Measurements from ENCODE around the gene IGSF21. TPM values are rescaled to one million over a fixed set of nuclear protein-coding genes. Genes with fewer than 3 reads are reported as not detected.

Gene IGSF21
- total RNA-seq, 2 experiments from 2014 or later = not detected

GRCh38 chr1:18263547-18264120, 156.0 kb downstream of the IGSF21 start:
- no peak for DNase-seq
- Mint-ChIP-seq H3K9me3 (no peaks in the 10 kb centered on the region), H3K27ac (no peak overlapping the region), H3K36me3 (ENCODE audit: low read depth) (no peaks in the 10 kb centered on the region), H3K4me1 (ENCODE audit: low read depth) (no peaks in the 10 kb centered on the region), H3K4me3 (no peak overlapping the region), H3K27me3 (peaks cover 31% of the 10 kb centered on the region)
- Histone ChIP-seq H3K36me3 (ENCODE audit: insufficient read depth, low read length) (no peaks in the 10 kb centered on the region), H3K27me3 (ENCODE audit: control insufficient read depth in 1 of 2, insufficient read depth in 2 of 2, low read length in 2 of 2) (peaks cover 0 to 2% of the 10 kb centered on the region in 2 experiments), H3K9me3 (ENCODE audit: control insufficient read depth in 1 of 2, insufficient read depth in 1 of 2, low read length in 2 of 2) (peaks cover 0 to 8% of the 10 kb centered on the region in 2 experiments), H3K4me3 (ENCODE audit: low read length) (no peak overlapping the region), H3K4me1 (ENCODE audit: insufficient read depth, low read length) (no peaks in the 10 kb centered on the region), H3K27ac (ENCODE audit: low read depth in 1 of 2, low read length in 2 of 2) (no peak overlapping the region)
- intact Hi-C loops (cut with DNase I, micrococcal nuclease) = no loop called here
- POLR2A ChIA-PET = no interaction called here
- no peak for TF ChIP-seq CTCF (IDR thresholded peaks at IDR 0.05)
- CTCF ChIA-PET = no interaction called here
- ATAC-seq (ENCODE audit: poor library complexity) = no peak

GRCh38 chr1:18264450-18265039, 156.9 kb downstream of the IGSF21 start:
- no peaks in the 10 kb centered on the region for H3K9me3 Mint-ChIP-seq
- H3K4me1 Mint-ChIP-seq (ENCODE audit: low read depth) = no peaks in the 10 kb centered on the region
- H3K36me3 Mint-ChIP-seq (ENCODE audit: low read depth) = no peaks in the 10 kb centered on the region
- Histone ChIP-seq H3K27ac (ENCODE audit: low read depth in 1 of 2, low read length in 2 of 2) (no peak overlapping the region), H3K36me3 (ENCODE audit: insufficient read depth, low read length) (no peaks in the 10 kb centered on the region), H3K4me1 (ENCODE audit: insufficient read depth, low read length) (no peaks in the 10 kb centered on the region), H3K27me3 (ENCODE audit: control insufficient read depth in 1 of 2, insufficient read depth in 2 of 2, low read length in 2 of 2) (peaks cover 0 to 2% of the 10 kb centered on the region in 2 experiments), H3K9me3 (ENCODE audit: control insufficient read depth in 1 of 2, insufficient read depth in 1 of 2, low read length in 2 of 2) (peaks cover 0 to 8% of the 10 kb centered on the region in 2 experiments), H3K4me3 (ENCODE audit: low read length) (no peak overlapping the region)
- ATAC-seq (ENCODE audit: poor library complexity) (no peak), DNase-seq (no peak)
- H3K4me3 Mint-ChIP-seq = no peak overlapping the region
- intact Hi-C loops (cut with DNase I, micrococcal nuclease) = no loop called here
- peaks cover 35% of the 10 kb centered on the region for H3K27me3 Mint-ChIP-seq
- TF ChIP-seq CTCF (IDR thresholded peaks at IDR 0.05) = no peak
- CTCF ChIA-PET = no interaction called here
- H3K27ac Mint-ChIP-seq = no peak overlapping the region
- POLR2A ChIA-PET = interaction anchor here (0.5 kb wide), 1 partner anchor 11 kb away, joined by 3 read pairs; no protein-coding TSS in a partner anchor

- H3K27me3 ChIP-seq (ENCODE audit: control insufficient read depth in 1 of 2, insufficient read depth in 2 of 2, low read length in 2 of 2) = peaks cover 0 to 2% of the 10 kb centered on the region in 2 experiments
- Mint-ChIP-seq H3K4me1 (ENCODE audit: low read depth) (no peaks in the 10 kb centered on the region), H3K36me3 (ENCODE audit: low read depth) (no peaks in the 10 kb centered on the region), H3K4me3 (no peak overlapping the region), H3K27me3 (peaks cover 35% of the 10 kb centered on the region), H3K27ac (no peak overlapping the region), H3K9me3 (no peaks in the 10 kb centered on the region)
- no peak for TF ChIP-seq CTCF (IDR thresholded peaks at IDR 0.05)
- H3K4me1 ChIP-seq (ENCODE audit: insufficient read depth, low read length) = no peaks in the 10 kb centered on the region
- intact Hi-C loops (cut with DNase I, micrococcal nuclease) = no loop called here
- peaks cover 0 to 4% of the 10 kb centered on the region in 2 experiments for H3K9me3 ChIP-seq (ENCODE audit: control insufficient read depth in 1 of 2, insufficient read depth in 1 of 2, low read length in 2 of 2)
- H3K27ac ChIP-seq (ENCODE audit: low read depth in 1 of 2, low read length in 2 of 2) = no peak overlapping the region
- POLR2A ChIA-PET = no interaction called here
- H3K4me3 ChIP-seq (ENCODE audit: low read length) = no peak overlapping the region
- ATAC-seq (ENCODE audit: poor library complexity) = no peak
- DNase-seq = no peak
- CTCF ChIA-PET = no interaction called here
- H3K36me3 ChIP-seq (ENCODE audit: insufficient read depth, low read length) = no peaks in the 10 kb centered on the region
Observed at GRCh38 chr1:18265641-18266040, 158.0 kb downstream of the IGSF21 start.

Measured in CD4-positive, alpha-beta T cell (primary cell).